GM23338 (cell line): Measurements from ENCODE around the gene EEPD1. TPM values are rescaled to one million over a fixed set of nuclear protein-coding genes. Genes with fewer than 3 reads are reported as not detected.

ENCODE experiments used
- ATAC-seq: fragments of 200-7000 bp; cut with Tn5 transposase; 3 replicates; pipeline ENCODE4 v1.9.1; 2020
- DNase-seq: peaks from one replicate; pipeline ENCODE4 v3.0.0-alpha.2; 2015; ENCODE audit warnings: low spot score
- H2AFZ ChIP-seq: fragments of 200-600 bp; sonication (generic); 2 replicates; pipeline ENCODE4 v1.8.0; 2016; ENCODE audit warnings: antibody characterized with exemption, mild to moderate bottlenecking, moderate library complexity
- H3F3A ChIP-seq: fragments of 200-600 bp; sonication (generic); replicated peaks from 2 replicates; pipeline ENCODE4 v1.8.0; 2017; ENCODE audit warnings: antibody characterized with exemption, mixed run types, low read depth
- H3K27ac ChIP-seq: fragments of 200-600 bp; sonication (generic); 2 replicates; pipeline ENCODE4 v1.6.1; 2016; ENCODE audit warnings: low read depth
- H3K27me3 ChIP-seq: fragments of 200-600 bp; sonication (generic); 2 replicates; pipeline ENCODE4 v1.8.0; 2016; ENCODE audit warnings: mild to moderate bottlenecking, mixed run types, moderate library complexity; ENCODE audit not compliant: insufficient read depth
- H3K36me3 ChIP-seq: fragments of 200-600 bp; sonication (generic); 2 replicates; pipeline ENCODE4 v1.8.0; 2016; ENCODE audit warnings: mild to moderate bottlenecking; ENCODE audit not compliant: insufficient read depth
- H3K4me1 ChIP-seq: fragments of 200-600 bp; sonication (generic); 2 replicates; pipeline ENCODE4 v1.8.0; 2016; ENCODE audit warnings: mild to moderate bottlenecking, moderate library complexity; ENCODE audit not compliant: insufficient read depth
- H3K4me2 ChIP-seq: fragments of 200-600 bp; sonication (generic); 2 replicates; pipeline ENCODE4 v1.7.1; 2017; ENCODE audit warnings: mixed run types
- H3K4me3 ChIP-seq: fragments of 200-600 bp; sonication (generic); 2 replicates; pipeline ENCODE4 v1.6.1; 2016; ENCODE audit warnings: mixed run types
- H3K79me2 ChIP-seq: fragments of 200-600 bp; sonication (generic); replicated peaks from 2 replicates; pipeline ENCODE4 v1.8.0; 2017; ENCODE audit warnings: mild to moderate bottlenecking; ENCODE audit not compliant: insufficient read depth
- H3K9me2 ChIP-seq: fragments of 200-600 bp; sonication (generic); 2 replicates; pipeline ENCODE4 v1.8.0; 2017; ENCODE audit not compliant: insufficient read depth
- H4K20me1 ChIP-seq: fragments of 200-600 bp; sonication (generic); replicated peaks from 2 replicates; pipeline ENCODE4 v1.8.0; 2017; ENCODE audit warnings: mild to moderate bottlenecking; ENCODE audit not compliant: insufficient read depth
- H3K27ac Mint-ChIP-seq: 2 replicates; pipeline ENCODE4 v1.8.0; 2020; ENCODE audit warnings: inconsistent platforms, mild to moderate bottlenecking, moderate library complexity, mixed read lengths
- H3K27me3 Mint-ChIP-seq: 3 replicates; pipeline ENCODE4 v1.8.0; 2022; ENCODE audit warnings: low read depth, mild to moderate bottlenecking, moderate library complexity, mixed read lengths, inconsistent platforms; ENCODE audit not compliant: insufficient read depth, poor library complexity
- H3K36me3 Mint-ChIP-seq: 3 replicates; pipeline ENCODE4 v1.8.0; 2021; ENCODE audit warnings: low read depth, mild to moderate bottlenecking, inconsistent platforms, moderate library complexity, mixed read lengths
- H3K4me1 Mint-ChIP-seq: 3 replicates; pipeline ENCODE4 v1.8.0; 2020; ENCODE audit warnings: mild to moderate bottlenecking, inconsistent platforms, mixed read lengths
- H3K4me3 Mint-ChIP-seq: 3 replicates; pipeline ENCODE4 v1.8.0; 2021; ENCODE audit warnings: moderate library complexity, mild to moderate bottlenecking, inconsistent platforms, mixed read lengths
- H3K9me3 Mint-ChIP-seq: 3 replicates; pipeline ENCODE4 v1.8.0; 2020; ENCODE audit warnings: moderate library complexity, mild to moderate bottlenecking, inconsistent platforms, mixed read lengths
- CREB1 ChIP-seq: fragments of 250-450 bp; sonication (Bioruptor Pico); IDR thresholded peaks from 2 replicates; pipeline ENCODE4 v1.5.0; 2020; ENCODE audit warnings: low read depth, mild to moderate bottlenecking, moderate library complexity
- ETS1 ChIP-seq: IDR thresholded peaks from 2 replicates; pipeline ENCODE4 v1.6.1; 2016; ENCODE audit warnings: antibody characterized with exemption
- EZH2 ChIP-seq: fragments of 200-600 bp; sonication (generic); IDR thresholded peaks from one replicate; pipeline ENCODE4 v1.8.0; 2017; ENCODE audit warnings: antibody characterized with exemption, mild to moderate bottlenecking, low read depth; ENCODE audit not compliant: unreplicated experiment
- EZH2phosphoT487 ChIP-seq: fragments of 200-600 bp; sonication (generic); IDR thresholded peaks from one replicate; pipeline ENCODE4 v1.8.1; 2018; ENCODE audit warnings: antibody characterized with exemption; ENCODE audit not compliant: unreplicated experiment
- JUNB ChIP-seq: IDR thresholded peaks from one replicate; pipeline ENCODE4 v1.6.1; 2016; ENCODE audit warnings: antibody characterized with exemption; ENCODE audit not compliant: unreplicated experiment
- NANOG ChIP-seq: IDR thresholded peaks from 2 replicates; pipeline ENCODE4 v1.6.1; 2016; ENCODE audit warnings: antibody characterized with exemption, borderline replicate concordance
- POLR2AphosphoS5 ChIP-seq: IDR thresholded peaks from 2 replicates; pipeline ENCODE4 v1.6.1; 2016; ENCODE audit warnings: antibody characterized with exemption, low read depth
- STAT1 ChIP-seq: IDR thresholded peaks from one replicate; pipeline ENCODE4 v1.6.1; 2016; ENCODE audit warnings: antibody characterized with exemption; ENCODE audit not compliant: unreplicated experiment
- ZNF114 ChIP-seq: fragments of 250-450 bp; sonication (Bioruptor Pico); IDR thresholded peaks from 2 replicates; pipeline ENCODE4 v1.5.0; 2020; ENCODE audit warnings: mild to moderate bottlenecking, moderate library complexity
- ZNF331 ChIP-seq: fragments of 250-450 bp; sonication (Bioruptor Pico); IDR thresholded peaks from 2 replicates; pipeline ENCODE4 v1.5.0; 2020; ENCODE audit warnings: low read depth, mild to moderate bottlenecking, moderate library complexity
- polyA plus RNA-seq: library from polyadenylated mRNA; unstranded; fragments of >200 nt; fragmentation: Nextera tagmentation; extraction: Ambion mirVana; gene quantifications from 2 replicates; pipeline ENCODE4 v1.2.1, GENCODE V29; 2016
- total RNA-seq: library from RNA; depleted of rRNA; stranded (reverse); fragments of >200 nt; shearing (Covaris generic); gene quantifications from 2 replicates; pipeline ENCODE4 v1.2.3, GENCODE V29; 2014
- TF ChIP-seq, protein P1 (sequence below): fragments of 250-450 bp; sonication (Bioruptor Pico); IDR thresholded peaks from 2 replicates; pipeline ENCODE4 v1.5.0; 2020; ENCODE audit warnings: mild to moderate bottlenecking, moderate library complexity

Gene EEPD1
- total and polyA plus RNA-seq, 2 experiments from 2014 or later = 4.1 to 17.1 TPM

GRCh38 chr7:36188906-36189305 lies 35.9 kb downstream of the EEPD1 start (continued):
- TF ChIP-seq, protein P1, sequence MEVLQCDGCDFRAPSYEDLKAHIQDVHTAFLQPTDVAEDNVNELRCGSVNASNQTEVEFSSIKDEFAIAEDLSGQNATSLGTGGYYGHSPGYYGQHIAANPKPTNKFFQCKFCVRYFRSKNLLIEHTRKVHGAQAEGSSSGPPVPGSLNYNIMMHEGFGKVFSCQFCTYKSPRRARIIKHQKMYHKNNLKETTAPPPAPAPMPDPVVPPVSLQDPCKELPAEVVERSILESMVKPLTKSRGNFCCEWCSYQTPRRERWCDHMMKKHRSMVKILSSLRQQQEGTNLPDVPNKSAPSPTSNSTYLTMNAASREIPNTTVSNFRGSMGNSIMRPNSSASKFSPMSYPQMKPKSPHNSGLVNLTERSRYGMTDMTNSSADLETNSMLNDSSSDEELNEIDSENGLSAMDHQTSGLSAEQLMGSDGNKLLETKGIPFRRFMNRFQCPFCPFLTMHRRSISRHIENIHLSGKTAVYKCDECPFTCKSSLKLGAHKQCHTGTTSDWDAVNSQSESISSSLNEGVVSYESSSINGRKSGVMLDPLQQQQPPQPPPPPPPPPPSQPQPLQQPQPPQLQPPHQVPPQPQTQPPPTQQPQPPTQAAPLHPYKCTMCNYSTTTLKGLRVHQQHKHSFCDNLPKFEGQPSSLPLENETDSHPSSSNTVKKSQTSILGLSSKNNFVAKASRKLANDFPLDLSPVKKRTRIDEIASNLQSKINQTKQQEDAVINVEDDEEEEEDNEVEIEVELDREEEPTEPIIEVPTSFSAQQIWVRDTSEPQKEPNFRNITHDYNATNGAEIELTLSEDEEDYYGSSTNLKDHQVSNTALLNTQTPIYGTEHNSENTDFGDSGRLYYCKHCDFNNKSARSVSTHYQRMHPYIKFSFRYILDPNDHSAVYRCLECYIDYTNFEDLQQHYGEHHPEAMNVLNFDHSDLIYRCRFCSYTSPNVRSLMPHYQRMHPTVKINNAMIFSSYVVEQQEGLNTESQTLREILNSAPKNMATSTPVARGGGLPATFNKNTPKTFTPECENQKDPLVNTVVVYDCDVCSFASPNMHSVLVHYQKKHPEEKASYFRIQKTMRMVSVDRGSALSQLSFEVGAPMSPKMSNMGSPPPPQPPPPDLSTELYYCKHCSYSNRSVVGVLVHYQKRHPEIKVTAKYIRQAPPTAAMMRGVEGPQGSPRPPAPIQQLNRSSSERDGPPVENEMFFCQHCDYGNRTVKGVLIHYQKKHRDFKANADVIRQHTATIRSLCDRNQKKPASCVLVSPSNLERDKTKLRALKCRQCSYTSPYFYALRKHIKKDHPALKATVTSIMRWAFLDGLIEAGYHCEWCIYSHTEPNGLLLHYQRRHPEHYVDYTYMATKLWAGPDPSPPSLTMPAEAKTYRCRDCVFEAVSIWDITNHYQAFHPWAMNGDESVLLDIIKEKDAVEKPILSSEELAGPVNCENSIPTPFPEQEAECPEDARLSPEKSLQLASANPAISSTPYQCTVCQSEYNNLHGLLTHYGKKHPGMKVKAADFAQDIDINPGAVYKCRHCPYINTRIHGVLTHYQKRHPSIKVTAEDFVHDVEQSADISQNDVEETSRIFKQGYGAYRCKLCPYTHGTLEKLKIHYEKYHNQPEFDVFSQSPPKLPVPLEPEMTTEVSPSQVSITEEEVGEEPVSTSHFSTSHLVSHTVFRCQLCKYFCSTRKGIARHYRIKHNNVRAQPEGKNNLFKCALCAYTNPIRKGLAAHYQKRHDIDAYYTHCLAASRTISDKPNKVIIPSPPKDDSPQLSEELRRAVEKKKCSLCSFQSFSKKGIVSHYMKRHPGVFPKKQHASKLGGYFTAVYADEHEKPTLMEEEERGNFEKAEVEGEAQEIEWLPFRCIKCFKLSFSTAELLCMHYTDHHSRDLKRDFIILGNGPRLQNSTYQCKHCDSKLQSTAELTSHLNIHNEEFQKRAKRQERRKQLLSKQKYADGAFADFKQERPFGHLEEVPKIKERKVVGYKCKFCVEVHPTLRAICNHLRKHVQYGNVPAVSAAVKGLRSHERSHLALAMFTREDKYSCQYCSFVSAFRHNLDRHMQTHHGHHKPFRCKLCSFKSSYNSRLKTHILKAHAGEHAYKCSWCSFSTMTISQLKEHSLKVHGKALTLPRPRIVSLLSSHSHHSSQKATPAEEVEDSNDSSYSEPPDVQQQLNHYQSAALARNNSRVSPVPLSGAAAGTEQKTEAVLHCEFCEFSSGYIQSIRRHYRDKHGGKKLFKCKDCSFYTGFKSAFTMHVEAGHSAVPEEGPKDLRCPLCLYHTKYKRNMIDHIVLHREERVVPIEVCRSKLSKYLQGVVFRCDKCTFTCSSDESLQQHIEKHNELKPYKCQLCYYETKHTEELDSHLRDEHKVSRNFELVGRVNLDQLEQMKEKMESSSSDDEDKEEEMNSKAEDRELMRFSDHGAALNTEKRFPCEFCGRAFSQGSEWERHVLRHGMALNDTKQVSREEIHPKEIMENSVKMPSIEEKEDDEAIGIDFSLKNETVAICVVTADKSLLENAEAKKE = no peak
- no peak for TF ChIP-seq CREB1 (CRISPR knock-in tag)

GRCh38 chr7:36190447-36191291 lies 37.6 kb downstream of the EEPD1 start:
- H3K9me2 ChIP-seq = no peaks in the 10 kb centered on the region
- no peaks in the 10 kb centered on the region for H3K36me3 ChIP-seq
- ATAC-seq (no peak), DNase-seq (no peak)
- H2AFZ ChIP-seq = no peak overlapping the region
- Mint-ChIP-seq H3K9me3 (peaks cover 5% of the 10 kb centered on the region), H3K27ac (no peak overlapping the region), H3K4me1 (peaks cover 3% of the 10 kb centered on the region; the same call in 2 of the 3 replicates), H3K27me3 (peaks cover 3% of the 10 kb centered on the region), H3K4me3 (no peak overlapping the region), H3K36me3 (peaks cover 15% of the 10 kb centered on the region)
- H3F3A ChIP-seq = no peaks in the 10 kb centered on the region
- no peaks in the 10 kb centered on the region for H3K4me1 ChIP-seq
- H4K20me1 ChIP-seq = no peaks in the 10 kb centered on the region
- H3K4me3 ChIP-seq = no peak overlapping the region
- no peak overlapping the region for H3K27ac ChIP-seq
- no peaks in the 10 kb centered on the region for H3K27me3 ChIP-seq
- H3K79me2 ChIP-seq = no peaks in the 10 kb centered on the region; the same call in 1 of the 2 replicates
- no peak overlapping the region for H3K4me2 ChIP-seq
- TF ChIP-seq CREB1 (CRISPR knock-in tag) = no peak
- TF ChIP-seq ZNF114 (CRISPR knock-in tag) = no peak
- TF ChIP-seq JUNB = no peak
- no peak for TF ChIP-seq ETS1
- no peak for TF ChIP-seq EZH2
- TF ChIP-seq STAT1 = no peak
- TF ChIP-seq NANOG = no peak
- TF ChIP-seq POLR2AphosphoS5 = no peak
- TF ChIP-seq EZH2phosphoT487 = no peak
- no peak for TF ChIP-seq ZNF331 (CRISPR knock-in tag)
